ENCODE results near the gene MACROD2. TPM values are rescaled to one million over a fixed set of nuclear protein-coding genes. Genes with fewer than 3 reads are reported as not detected.

Gene MACROD2
- total and polyA plus RNA-seq, 2 of the 4 experiments (the other 2 are of a cell fraction), result not detected

DNA sequence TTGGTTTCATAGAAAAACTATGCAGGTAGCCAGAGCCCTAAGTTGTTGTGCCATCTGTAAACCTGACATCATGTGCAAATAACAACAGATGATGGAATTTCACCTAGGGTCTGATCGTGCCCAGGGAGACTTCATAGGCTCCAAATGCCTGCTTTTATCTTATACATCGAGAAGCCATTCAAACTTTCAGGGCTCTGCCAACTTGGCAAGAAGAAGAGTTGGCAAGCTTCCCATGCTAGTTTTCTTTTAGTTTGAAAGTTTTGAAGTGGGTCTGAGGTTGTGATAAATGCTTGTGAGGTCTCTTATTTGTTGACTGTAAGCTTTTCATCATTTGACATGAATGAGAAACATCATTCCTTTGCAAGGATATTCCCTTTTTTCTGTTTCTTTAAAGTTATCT lies 517.5 kb downstream of the MACROD2 start:
- H3K4me3 ChIP-seq (ENCODE audit: insufficient read depth, low read depth, low read length), result no peak overlapping the region
- CTCF ChIA-PET, result no interaction called here
- no peak overlapping the region for H2AK9ac ChIP-seq (replicated peaks; ENCODE audit: low read depth, low read length, poor library complexity)
- no peak overlapping the region for H3K56ac ChIP-seq (ENCODE audit: extremely low read depth, insufficient read depth, low read length)
- no peak overlapping the region for H3K18ac ChIP-seq (ENCODE audit: low read depth, low read length)
- H3K4me2 ChIP-seq (ENCODE audit: low read depth, low read length), result no peak overlapping the region
- POLR2A ChIA-PET (ENCODE audit: unreplicated experiment), result no interaction called here
- H3K9me1 ChIP-seq (ENCODE audit: insufficient read depth, low read length), result no peaks in the 10 kb centered on the region
- no peak overlapping the region for H2BK20ac ChIP-seq (ENCODE audit: low read depth, low read length)
- TF ChIP-seq MAFK (IDR thresholded peaks at IDR 0.05; ENCODE audit: low read depth, low read length) (no peak), NFE2L2 (IDR thresholded peaks at IDR 0.05; ENCODE audit: low read depth, low read length) (no peak), RCOR1 (IDR thresholded peaks at IDR 0.05; ENCODE audit: insufficient replicate concordance, low read length) (no peak), BHLHE40 (IDR thresholded peaks at IDR 0.05; ENCODE audit: low read depth, low read length) (no peak), RAD21 (IDR thresholded peaks at IDR 0.05; ENCODE audit: low read length) (no peak), POLR2A (IDR thresholded peaks at IDR 0.05; ENCODE audit: low read depth, low read length) (no peak), SMC3 (IDR thresholded peaks at IDR 0.05; ENCODE audit: low read depth, low read length) (no peak), MXI1 (IDR thresholded peaks at IDR 0.05; ENCODE audit: borderline replicate concordance, low read depth, low read length) (no peak), CHD1 (IDR thresholded peaks at IDR 0.05; ENCODE audit: low read depth, low read length) (no peak), CTCF (conservative IDR thresholded peaks at IDR 0.05; ENCODE audit: low read depth, low read length) (no peak), USF2 (IDR thresholded peaks at IDR 0.05; ENCODE audit: low read depth, low read length) (no peak), RFX5 (IDR thresholded peaks at IDR 0.05; ENCODE audit: low read depth, low read length) (no peak), ELK1 (IDR thresholded peaks at IDR 0.05; ENCODE audit: borderline replicate concordance, low read depth, low read length) (no peak), MAZ (IDR thresholded peaks at IDR 0.05; ENCODE audit: borderline replicate concordance, low read depth, low read length) (no peak), FOS (IDR thresholded peaks at IDR 0.05; ENCODE audit: low read depth, low read length) (no peak), CEBPB (IDR thresholded peaks at IDR 0.05; ENCODE audit: low read depth, low read length) (no peak)
- no peak overlapping the region for H3K14ac ChIP-seq (replicated peaks; ENCODE audit: low read depth, low read length)
- H2BK5ac ChIP-seq (ENCODE audit: low read depth, low read length, poor library complexity, severe bottlenecking), result no peak overlapping the region
- 0% methylated on average over 1 of the region's 2 CpGs; no CpG with 5 or more reads in 1 of the 2 experiments for WGBS, 2 experiments (ENCODE audit: extremely low coverage in 2 of 2, insufficient read length in 1 of 2)
- no peak overlapping the region for H4K8ac ChIP-seq (ENCODE audit: low read depth in 2 of 2, low read length in 2 of 2)
- no peaks in the 10 kb centered on the region for H3K27me3 ChIP-seq (ENCODE audit: control insufficient read depth, insufficient read depth, low read length)
- H4K20me1 ChIP-seq (ENCODE audit: insufficient read depth, low read length), result no peaks in the 10 kb centered on the region
- H3K27ac ChIP-seq (ENCODE audit: insufficient read depth, low read length), result no peak overlapping the region
- H3K79me1 ChIP-seq (ENCODE audit: low read depth in 1 of 2, low read length in 2 of 2), result no peaks in the 10 kb centered on the region
- no peaks in the 10 kb centered on the region for H3K36me3 ChIP-seq (ENCODE audit: control insufficient read depth, insufficient read depth, low read length)
- in situ Hi-C loops (cut with MboI; ENCODE audit: low sequenced_read_pairs), result no loop called here
- no peak for DNase-seq
- dilution Hi-C loops (cut with HindIII; ENCODE audit: low sequenced_read_pairs, unreplicated experiment), result no loop called here
- intact Hi-C loops (cut with micrococcal nuclease), result no loop called here
- no peak for ATAC-seq (ENCODE audit: low read depth)
- H3K9ac ChIP-seq (ENCODE audit: low read depth, low read length), result no peak overlapping the region
- H2BK15ac ChIP-seq (ENCODE audit: low read depth, low read length), result no peak overlapping the region
- H3K4ac ChIP-seq (ENCODE audit: low read depth, low read length), result no peak overlapping the region
- H3K4me1 ChIP-seq (ENCODE audit: control insufficient read depth, insufficient read depth, low read length), result no peaks in the 10 kb centered on the region
- no peaks in the 10 kb centered on the region for H3K9me3 ChIP-seq (ENCODE audit: control insufficient read depth, insufficient read depth, low read length)
- H2BK120ac ChIP-seq (ENCODE audit: low read depth, low read length), result no peak overlapping the region
- H2AK5ac ChIP-seq (ENCODE audit: low read depth, low read length), result no peak overlapping the region
- no TSS peak for BruUV-seq (replicated peaks)
- H4K91ac ChIP-seq (ENCODE audit: insufficient read depth, low read depth, low read length), result no peak overlapping the region
- H2AFZ ChIP-seq (replicated peaks; ENCODE audit: low read length, poor library complexity), result no peak overlapping the region
- H4K5ac ChIP-seq (ENCODE audit: low read depth, low read length), result no peak overlapping the region
- no peak overlapping the region for H3K23ac ChIP-seq (ENCODE audit: low read depth, low read length)

All from IMR-90 (cell line).